H9 (cell line): Measurements from ENCODE around the gene DEFB125. TPM values are rescaled to one million over a fixed set of nuclear protein-coding genes. Genes with fewer than 3 reads are reported as not detected.

Source experiments
- DNase-seq: peaks from one replicate; pipeline ENCODE4 v3.0.0-alpha.2; 2017
- H2AFZ ChIP-seq: one replicate; pipeline ENCODE4 v1.6.1; 2013; ENCODE audit warnings: mild to moderate bottlenecking, low read length, control low read depth, moderate library complexity
- H2AK5ac ChIP-seq: 2 replicates; pipeline ENCODE4 v1.6.1; 2013; ENCODE audit warnings: low read length, control low read depth, mixed read lengths; ENCODE audit not compliant: insufficient read length
- H2BK120ac ChIP-seq: one replicate; pipeline ENCODE4 v1.6.1; 2013; ENCODE audit warnings: low read depth, mild to moderate bottlenecking, low read length, control low read depth, inconsistent platforms; ENCODE audit not compliant: poor library complexity, severe bottlenecking
- H2BK12ac ChIP-seq: 2 replicates; pipeline ENCODE4 v1.6.1; 2013; ENCODE audit warnings: low read length, control low read depth, mixed read lengths, low read depth; ENCODE audit not compliant: insufficient read length
- H2BK15ac ChIP-seq: 2 replicates; pipeline ENCODE4 v1.6.1; 2013; ENCODE audit warnings: low read depth, low read length, control low read depth
- H2BK20ac ChIP-seq: one replicate; pipeline ENCODE4 v1.6.1; 2013; ENCODE audit warnings: low read depth, mild to moderate bottlenecking, low read length, control low read depth, inconsistent platforms; ENCODE audit not compliant: poor library complexity, severe bottlenecking
- H2BK5ac ChIP-seq: 2 replicates; pipeline ENCODE4 v1.6.1; 2013; ENCODE audit warnings: low read length, control low read depth, mixed read lengths; ENCODE audit not compliant: insufficient read length
- H3K14ac ChIP-seq: 2 replicates; pipeline ENCODE4 v1.6.1; 2013; ENCODE audit warnings: low read length, control low read depth; ENCODE audit not compliant: insufficient read depth
- H3K18ac ChIP-seq: 2 replicates; pipeline ENCODE4 v1.6.1; 2013; ENCODE audit warnings: low read depth, mild to moderate bottlenecking, mixed read lengths, low read length, control low read depth; ENCODE audit not compliant: insufficient read length
- H3K23ac ChIP-seq: 2 replicates; pipeline ENCODE4 v1.6.1; 2013; ENCODE audit warnings: low read length, control low read depth, mixed read lengths, low read depth; ENCODE audit not compliant: insufficient read length
- H3K23me2 ChIP-seq: 2 replicates; pipeline ENCODE4 v1.6.1; 2013; ENCODE audit warnings: low read depth, mild to moderate bottlenecking, mixed read lengths, low read length, control low read depth; ENCODE audit not compliant: insufficient read length, poor library complexity, severe bottlenecking
- H3K27ac ChIP-seq: 2 replicates; pipeline ENCODE4 v1.5.1; 2013; ENCODE audit warnings: low read length, control low read depth, mixed read lengths, low read depth; ENCODE audit not compliant: insufficient read length
- H3K27me3 ChIP-seq: 2 replicates; pipeline ENCODE4 v1.6.1; 2013; ENCODE audit warnings: low read length, control low read depth, inconsistent platforms; ENCODE audit not compliant: insufficient read depth
- H3K4ac ChIP-seq: 2 replicates; pipeline ENCODE4 v1.6.1; 2013; ENCODE audit warnings: low read depth, mild to moderate bottlenecking, control low read depth, inconsistent platforms, low read length, moderate library complexity
- H3K4me1 ChIP-seq: 2 replicates; pipeline ENCODE4 v1.6.1; 2013; ENCODE audit warnings: low read length, control low read depth, inconsistent platforms; ENCODE audit not compliant: insufficient read depth
- H3K4me2 ChIP-seq: 2 replicates; pipeline ENCODE4 v1.6.1; 2013; ENCODE audit warnings: low read length, control low read depth, mixed read lengths; ENCODE audit not compliant: insufficient read length, insufficient read depth
- H3K56ac ChIP-seq: 2 replicates; pipeline ENCODE4 v1.6.1; 2013; ENCODE audit warnings: low read depth, mild to moderate bottlenecking, mixed read lengths, low read length, control low read depth; ENCODE audit not compliant: insufficient read length
- H3K79me1 ChIP-seq: 2 replicates; pipeline ENCODE4 v1.6.1; 2013; ENCODE audit warnings: low read depth, mild to moderate bottlenecking, moderate library complexity, low read length, control low read depth, inconsistent platforms; ENCODE audit not compliant: insufficient read depth, poor library complexity, severe bottlenecking
- H3K79me2 ChIP-seq: 2 replicates; pipeline ENCODE4 v1.6.1; 2013; ENCODE audit warnings: low read length, control low read depth, inconsistent platforms; ENCODE audit not compliant: insufficient read depth
- H3K9ac ChIP-seq: 2 replicates; pipeline ENCODE4 v1.6.1; 2013; ENCODE audit warnings: low read length, control low read depth, mixed read lengths; ENCODE audit not compliant: insufficient read length; ENCODE audit errors: extremely low read depth
- H3K9me3 ChIP-seq: one replicate; pipeline ENCODE4 v1.6.1; 2013; ENCODE audit warnings: low read depth, low read length, inconsistent platforms; ENCODE audit not compliant: control insufficient read depth
- H3T11ph ChIP-seq: one replicate; pipeline ENCODE4 v1.6.1; 2013; ENCODE audit warnings: mild to moderate bottlenecking, low read length, control low read depth, inconsistent platforms
- H4K20me1 ChIP-seq: one replicate; pipeline ENCODE4 v1.6.1; 2013; ENCODE audit not compliant: control insufficient read depth, insufficient read length, insufficient read depth
- H4K5ac ChIP-seq: 2 replicates; pipeline ENCODE4 v1.6.1; 2013; ENCODE audit warnings: low read depth, mild to moderate bottlenecking, mixed read lengths, low read length, control low read depth; ENCODE audit not compliant: insufficient read length
- H4K8ac ChIP-seq: replicated peaks from 2 replicates; pipeline ENCODE4 v1.6.1; 2013; ENCODE audit warnings: low read length, control low read depth, mixed read lengths, low read depth; ENCODE audit not compliant: insufficient read length
- H4K91ac ChIP-seq: 2 replicates; pipeline ENCODE4 v1.6.1; 2013; ENCODE audit warnings: low read depth, mild to moderate bottlenecking, moderate library complexity, mixed read lengths, low read length, control low read depth; ENCODE audit not compliant: insufficient read length
- H3K27ac Mint-ChIP-seq, 3 experiments: 2 replicates in 2 of 3; 3 replicates in 1 of 3; pipeline ENCODE4 v1.8.0; 2020 to 2021; ENCODE audit warnings: mixed read lengths in 3 of 3, mild to moderate bottlenecking in 1 of 3, moderate library complexity in 1 of 3
- H3K27me3 Mint-ChIP-seq: 2 replicates; pipeline ENCODE4 v1.8.0; 2021; ENCODE audit warnings: low read depth, mild to moderate bottlenecking, moderate library complexity, mixed read lengths
- H3K36me3 Mint-ChIP-seq, 3 experiments: 2 replicates in 2 of 3; 3 replicates in 1 of 3; pipeline ENCODE4 v1.8.0; 2020 to 2021; ENCODE audit warnings: low read depth in 3 of 3, mixed read lengths in 3 of 3; ENCODE audit not compliant: insufficient read depth in 1 of 3
- H3K4me1 Mint-ChIP-seq, 2 experiments: 2 replicates each; pipeline ENCODE4 v1.8.0; 2020; ENCODE audit warnings: mixed read lengths in 2 of 2
- H3K4me3 Mint-ChIP-seq, 2 experiments: 2 replicates in 1 of 2; 3 replicates in 1 of 2; pipeline ENCODE4 v1.8.0; 2020 to 2021; ENCODE audit warnings: mild to moderate bottlenecking in 2 of 2, mixed read lengths in 2 of 2, moderate library complexity in 1 of 2
- H3K9me3 Mint-ChIP-seq, 2 experiments: 2 replicates in 1 of 2; 3 replicates in 1 of 2; pipeline ENCODE4 v1.8.0; 2020; ENCODE audit warnings: mild to moderate bottlenecking in 2 of 2, mixed read lengths in 2 of 2, moderate library complexity in 1 of 2
- CTCF ChIP-seq: fragments of 200-600 bp; sonication (generic); conservative IDR thresholded peaks from 3 replicates; pipeline ENCODE4 v1.8.0; 2021; ENCODE audit warnings: antibody characterized with exemption, mild to moderate bottlenecking
- total RNA-seq: library from RNA; stranded (reverse); gene quantifications from 2 replicates; pipeline ENCODE4 v1.2.1, GENCODE V29; 2021

DEFB125 gene
- total RNA-seq, 1 experiment from 2014 or later: not detected

DNA sequence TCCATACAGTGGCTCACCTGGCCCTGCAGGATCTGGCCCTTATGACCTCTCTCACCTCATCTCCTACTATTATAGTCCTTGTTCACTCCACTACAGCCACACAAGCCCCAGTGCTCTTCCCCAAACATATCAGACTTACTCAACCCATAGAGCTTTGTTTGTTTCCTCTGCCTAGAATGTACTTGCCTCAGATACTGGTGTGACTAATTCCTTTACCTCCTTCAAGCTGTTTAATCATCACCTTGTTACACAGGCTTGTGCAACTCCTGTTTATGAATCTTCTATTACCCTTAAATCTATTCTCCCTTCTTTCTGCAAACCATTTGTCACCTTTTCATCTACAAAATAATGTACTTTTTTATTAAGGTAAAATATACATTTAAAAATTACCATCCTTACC, 3.2 kb downstream of the DEFB125 start:
- no peak overlapping the region for H3K4me3 Mint-ChIP-seq
- no peak overlapping the region for H2BK12ac ChIP-seq
- H3K56ac ChIP-seq: no peak overlapping the region
- no peak overlapping the region for H3K9ac ChIP-seq
- no peak for TF ChIP-seq CTCF
- H2BK15ac ChIP-seq: no peak overlapping the region
- H3K27ac Mint-ChIP-seq: no peak overlapping the region
- no peak overlapping the region for H2AK5ac ChIP-seq
- no peak overlapping the region for H4K91ac ChIP-seq
- no peak overlapping the region for H3T11ph ChIP-seq
- H3K9me3 Mint-ChIP-seq: peaks cover 19 to 82% of the 10 kb centered on the region in 2 experiments
- H4K5ac ChIP-seq: no peak overlapping the region
- H3K23ac ChIP-seq: no peak overlapping the region
- H3K27me3 ChIP-seq: no peaks in the 10 kb centered on the region
- H3K4me2 ChIP-seq: no peak overlapping the region
- no peaks in the 10 kb centered on the region for H3K79me1 ChIP-seq
- H3K4me1 ChIP-seq: no peaks in the 10 kb centered on the region
- H2BK5ac ChIP-seq: no peak overlapping the region
- no peak overlapping the region for H3K14ac ChIP-seq
- H4K20me1 ChIP-seq: no peaks in the 10 kb centered on the region
- H3K23me2 ChIP-seq: no peaks in the 10 kb centered on the region
- H3K27me3 Mint-ChIP-seq: peaks cover 30% of the 10 kb centered on the region
- no peaks in the 10 kb centered on the region for H3K4me1 Mint-ChIP-seq
- H3K18ac ChIP-seq: no peak overlapping the region
- H2AFZ ChIP-seq: no peak overlapping the region
- H3K79me2 ChIP-seq: no peaks in the 10 kb centered on the region
- no peak overlapping the region for H2BK20ac ChIP-seq
- H4K8ac ChIP-seq: no peak overlapping the region
- H3K36me3 Mint-ChIP-seq: no peaks in the 10 kb centered on the region
- H3K9me3 ChIP-seq: peaks cover 59% of the 10 kb centered on the region
- no peak overlapping the region for H3K4ac ChIP-seq
- no peak overlapping the region for H3K27ac ChIP-seq
- H2BK120ac ChIP-seq: no peak overlapping the region
- no peak for DNase-seq
